Neural cell (in vitro differentiated cells): ENCODE results near the gene TCP11L1.

ENCODE experiments used
- EZH2 ChIP-seq: fragments of 200-600, 300-800 bp; shearing (Covaris generic), sonication (generic); IDR thresholded peaks from 2 replicates; pipeline ENCODE4 v1.6.1; 2014; ENCODE audit warnings: antibody characterized with exemption, low read length, borderline replicate concordance, mild to moderate bottlenecking; ENCODE audit not compliant: insufficient read depth, poor library complexity, severe bottlenecking
- MXI1 ChIP-seq: fragments of 450-650 bp; conservative IDR thresholded peaks from 2 replicates; pipeline ENCODE4 v1.6.1; 2014; ENCODE audit warnings: antibody characterized with exemption, mild to moderate bottlenecking; ENCODE audit not compliant: poor library complexity, severe bottlenecking
- POLR2AphosphoS5 ChIP-seq: IDR thresholded peaks from 2 replicates; pipeline ENCODE4 v1.6.1; 2012
- RAD21 ChIP-seq: fragments of 450-650 bp; conservative IDR thresholded peaks from 2 replicates; pipeline ENCODE4 v1.6.1; 2014; ENCODE audit warnings: antibody characterized with exemption, mild to moderate bottlenecking, moderate library complexity
- SMC3 ChIP-seq: fragments of 450-650 bp; conservative IDR thresholded peaks from 2 replicates; pipeline ENCODE4 v1.6.1; 2014; ENCODE audit warnings: antibody characterized with exemption, mild to moderate bottlenecking, moderate library complexity; ENCODE audit not compliant: poor library complexity
- TAF1 ChIP-seq: IDR thresholded peaks from 2 replicates; pipeline ENCODE4 v1.6.1; 2012; ENCODE audit warnings: low read depth
- TF ChIP-seq, protein P1 (sequence below): fragments of 450-650 bp; IDR thresholded peaks from 2 replicates; pipeline ENCODE4 v1.5.1; 2014; ENCODE audit warnings: antibody characterized with exemption, mild to moderate bottlenecking, moderate library complexity; ENCODE audit not compliant: poor library complexity, severe bottlenecking

DNA sequence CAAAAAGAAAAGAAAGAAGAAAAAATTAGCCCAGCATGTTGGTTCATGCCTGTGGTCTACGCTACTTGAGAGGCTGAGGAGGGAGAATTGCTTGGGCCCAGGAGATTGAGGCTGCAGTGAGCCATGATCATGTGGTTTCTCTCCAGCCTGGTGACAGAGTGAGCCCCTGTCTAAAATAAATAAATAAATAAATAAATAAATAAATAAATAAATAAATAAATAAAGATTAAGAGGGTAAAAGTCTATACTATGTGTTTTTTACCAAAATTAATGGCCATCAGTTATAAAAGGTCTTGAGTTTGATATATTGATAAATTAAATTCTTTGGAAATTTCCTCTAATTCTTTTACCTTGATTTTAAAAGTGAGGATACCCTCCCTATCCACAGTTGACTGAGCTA, 48.9 kb upstream of the TCP11L1 start:
- TF ChIP-seq, protein P1, sequence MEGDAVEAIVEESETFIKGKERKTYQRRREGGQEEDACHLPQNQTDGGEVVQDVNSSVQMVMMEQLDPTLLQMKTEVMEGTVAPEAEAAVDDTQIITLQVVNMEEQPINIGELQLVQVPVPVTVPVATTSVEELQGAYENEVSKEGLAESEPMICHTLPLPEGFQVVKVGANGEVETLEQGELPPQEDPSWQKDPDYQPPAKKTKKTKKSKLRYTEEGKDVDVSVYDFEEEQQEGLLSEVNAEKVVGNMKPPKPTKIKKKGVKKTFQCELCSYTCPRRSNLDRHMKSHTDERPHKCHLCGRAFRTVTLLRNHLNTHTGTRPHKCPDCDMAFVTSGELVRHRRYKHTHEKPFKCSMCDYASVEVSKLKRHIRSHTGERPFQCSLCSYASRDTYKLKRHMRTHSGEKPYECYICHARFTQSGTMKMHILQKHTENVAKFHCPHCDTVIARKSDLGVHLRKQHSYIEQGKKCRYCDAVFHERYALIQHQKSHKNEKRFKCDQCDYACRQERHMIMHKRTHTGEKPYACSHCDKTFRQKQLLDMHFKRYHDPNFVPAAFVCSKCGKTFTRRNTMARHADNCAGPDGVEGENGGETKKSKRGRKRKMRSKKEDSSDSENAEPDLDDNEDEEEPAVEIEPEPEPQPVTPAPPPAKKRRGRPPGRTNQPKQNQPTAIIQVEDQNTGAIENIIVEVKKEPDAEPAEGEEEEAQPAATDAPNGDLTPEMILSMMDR: no peak
- TF ChIP-seq POLR2AphosphoS5 (no peak), SMC3 (no peak), EZH2 (no peak), TAF1 (no peak), MXI1 (no peak), RAD21 (no peak)
